ENCODE measurements around the gene ZNF786. TPM values are rescaled to one million over a fixed set of nuclear protein-coding genes. Genes with fewer than 3 reads are reported as not detected.

ZNF786 gene
- 3.1 TPM for total RNA-seq

GRCh38 chr7:149090397-149091195 lies at the start of gene ZNF786:
Gene ZNF786 (minus strand): TSS chr7:149090718. CDS start chr7:149090640, 78 bp downstream.
- Histone ChIP-seq H3K27me3 (ENCODE audit: insufficient read depth, low read length) (no peaks in the 10 kb centered on the region), H3K4me3 (ENCODE audit: low read length) (peak within 1 kb of the TSS; percentile 88), H3K4me1 (ENCODE audit: insufficient read depth, low read length) (peaks cover 47% of the 10 kb centered on the region), H3K9me3 (ENCODE audit: low read depth, low read length) (no peaks in the 10 kb centered on the region)

GRCh38 chr7:149136118-149136517 lies 45.6 kb upstream of the ZNF786 start:
- H3K27me3 ChIP-seq (ENCODE audit: insufficient read depth, low read length), result no peaks in the 10 kb centered on the region
- no peaks in the 10 kb centered on the region for H3K4me1 ChIP-seq (ENCODE audit: insufficient read depth, low read length)
- peaks cover 5% of the 10 kb centered on the region for H3K9me3 ChIP-seq (ENCODE audit: low read depth, low read length)
- H3K4me3 ChIP-seq (ENCODE audit: low read length), result no peak overlapping the region

- Histone ChIP-seq H3K4me3 (ENCODE audit: low read length) (no peak overlapping the region), H3K27me3 (ENCODE audit: insufficient read depth, low read length) (no peaks in the 10 kb centered on the region), H3K9me3 (ENCODE audit: low read depth, low read length) (peaks cover 15% of the 10 kb centered on the region), H3K4me1 (ENCODE audit: insufficient read depth, low read length) (peaks cover under 1% of the 10 kb centered on the region)
These were observed 42.7 kb upstream of the ZNF786 start for GRCh38 chr7:149133028-149133710.

GRCh38 chr7:149130572-149131198 lies 40.2 kb upstream of the ZNF786 start:
- H3K4me3 ChIP-seq (ENCODE audit: low read length), result no peak overlapping the region
- H3K9me3 ChIP-seq (ENCODE audit: low read depth, low read length), result peaks cover 15% of the 10 kb centered on the region
- no peaks in the 10 kb centered on the region for H3K27me3 ChIP-seq (ENCODE audit: insufficient read depth, low read length)
- H3K4me1 ChIP-seq (ENCODE audit: insufficient read depth, low read length), result peaks cover 8% of the 10 kb centered on the region

GRCh38 chr7:149126662-149127266 lies 36.2 kb upstream of the ZNF786 start:
- Histone ChIP-seq H3K27me3 (ENCODE audit: insufficient read depth, low read length) (no peaks in the 10 kb centered on the region), H3K9me3 (ENCODE audit: low read depth, low read length) (peaks cover 15% of the 10 kb centered on the region), H3K4me1 (ENCODE audit: insufficient read depth, low read length) (peaks cover 16% of the 10 kb centered on the region), H3K4me3 (ENCODE audit: low read length) (peak overlapping the region; percentile 88)

GRCh38 chr7:149125863-149126661 lies 35.5 kb upstream of the ZNF786 start, which contains the start of gene ZNF425:
Gene ZNF425 (minus strand): TSS chr7:149126324. CDS start chr7:149126213, 111 bp downstream.
- Histone ChIP-seq H3K4me1 (ENCODE audit: insufficient read depth, low read length) (peaks cover 16% of the 10 kb centered on the region), H3K27me3 (ENCODE audit: insufficient read depth, low read length) (no peaks in the 10 kb centered on the region), H3K4me3 (ENCODE audit: low read length) (peak within 1 kb of the TSS; percentile 88)

GRCh38 chr7:149125189-149125862 lies 34.8 kb upstream of the ZNF786 start:
- Histone ChIP-seq H3K4me1 (ENCODE audit: insufficient read depth, low read length) (peaks cover 16% of the 10 kb centered on the region), H3K4me3 (ENCODE audit: low read length) (peak overlapping the region; percentile 88), H3K27me3 (ENCODE audit: insufficient read depth, low read length) (no peaks in the 10 kb centered on the region), H3K9me3 (ENCODE audit: low read depth, low read length) (peaks cover 1% of the 10 kb centered on the region)

More at GRCh38 chr7:149125863-149126661, 35.5 kb upstream of the ZNF786 start, which contains the start of gene ZNF425:
- peaks cover 9% of the 10 kb centered on the region for H3K9me3 ChIP-seq (ENCODE audit: low read depth, low read length)

GRCh38 chr7:149109969-149110368 lies 19.5 kb upstream of the ZNF786 start:
- Histone ChIP-seq H3K9me3 (ENCODE audit: low read depth, low read length) (no peaks in the 10 kb centered on the region), H3K4me3 (ENCODE audit: low read length) (no peak overlapping the region), H3K27me3 (ENCODE audit: insufficient read depth, low read length) (no peaks in the 10 kb centered on the region), H3K4me1 (ENCODE audit: insufficient read depth, low read length) (no peaks in the 10 kb centered on the region)

- H3K4me1 ChIP-seq (ENCODE audit: insufficient read depth, low read length), result no peaks in the 10 kb centered on the region
- H3K4me3 ChIP-seq (ENCODE audit: low read length), result no peak overlapping the region
- H3K9me3 ChIP-seq (ENCODE audit: low read depth, low read length), result no peaks in the 10 kb centered on the region
- H3K27me3 ChIP-seq (ENCODE audit: insufficient read depth, low read length), result no peaks in the 10 kb centered on the region
These were observed 14.2 kb upstream of the ZNF786 start for GRCh38 chr7:149104749-149105148.

GRCh38 chr7:149104214-149104613 lies 13.7 kb upstream of the ZNF786 start:
- H3K4me1 ChIP-seq (ENCODE audit: insufficient read depth, low read length), result no peaks in the 10 kb centered on the region
- H3K4me3 ChIP-seq (ENCODE audit: low read length), result no peak overlapping the region
- no peaks in the 10 kb centered on the region for H3K27me3 ChIP-seq (ENCODE audit: insufficient read depth, low read length)
- no peaks in the 10 kb centered on the region for H3K9me3 ChIP-seq (ENCODE audit: low read depth, low read length)

GRCh38 chr7:149103424-149103823 lies 12.9 kb upstream of the ZNF786 start:
- no peaks in the 10 kb centered on the region for H3K4me1 ChIP-seq (ENCODE audit: insufficient read depth, low read length)
- no peaks in the 10 kb centered on the region for H3K9me3 ChIP-seq (ENCODE audit: low read depth, low read length)
- H3K4me3 ChIP-seq (ENCODE audit: low read length), result no peak overlapping the region
- H3K27me3 ChIP-seq (ENCODE audit: insufficient read depth, low read length), result no peaks in the 10 kb centered on the region

- Histone ChIP-seq H3K27me3 (ENCODE audit: insufficient read depth, low read length) (no peaks in the 10 kb centered on the region), H3K4me1 (ENCODE audit: insufficient read depth, low read length) (no peaks in the 10 kb centered on the region), H3K4me3 (ENCODE audit: low read length) (no peak overlapping the region), H3K9me3 (ENCODE audit: low read depth, low read length) (no peaks in the 10 kb centered on the region)
These were observed 12.1 kb upstream of the ZNF786 start for GRCh38 chr7:149102666-149103065.

- Histone ChIP-seq H3K4me1 (ENCODE audit: insufficient read depth, low read length) (no peaks in the 10 kb centered on the region), H3K9me3 (ENCODE audit: low read depth, low read length) (no peaks in the 10 kb centered on the region), H3K4me3 (ENCODE audit: low read length) (no peak overlapping the region), H3K27me3 (ENCODE audit: insufficient read depth, low read length) (no peaks in the 10 kb centered on the region)
These were observed 10.3 kb upstream of the ZNF786 start for GRCh38 chr7:149100821-149101220.

- Histone ChIP-seq H3K27me3 (ENCODE audit: insufficient read depth, low read length) (no peaks in the 10 kb centered on the region), H3K4me1 (ENCODE audit: insufficient read depth, low read length) (no peaks in the 10 kb centered on the region), H3K4me3 (ENCODE audit: low read length) (no peak overlapping the region), H3K9me3 (ENCODE audit: low read depth, low read length) (no peaks in the 10 kb centered on the region)
These were observed 8.5 kb upstream of the ZNF786 start for GRCh38 chr7:149099058-149099457.

Measured in mononuclear cell (primary cell).